H1 (cell line): Measurements from ENCODE around the gene FCN3. TPM values are rescaled to one million over a fixed set of nuclear protein-coding genes. Genes with fewer than 3 reads are reported as not detected.
A peak's percentile ranks its signal among the peaks of the same experiment; 100 is the strongest.

ENCODE experiments used
- CTCF ChIA-PET: fragments of 300-600 bp; sonication (Branson Sonifier 250); formaldehyde crosslinking; loops from one replicate; lab custom pipeline; 2021; ENCODE audit not compliant: partially characterized antibody; lab: Charles Lee
- POLR2A ChIA-PET: fragments of 300-600 bp; sonication (Branson Sonifier 250); formaldehyde crosslinking; loops from one replicate; lab custom pipeline; 2021; ENCODE audit warnings: inconsistent platforms; ENCODE audit not compliant: partially characterized antibody; lab: Charles Lee
- DNase-seq, 2 experiments: peaks; one replicate each; pipeline versions ENCODE4 v3.0.0 to v3.0.0-alpha.2; 2010 to 2022; ENCODE audit warnings: low spot score in 2 of 2, low read depth in 1 of 2, mixed read lengths in 1 of 2
- FAIRE-seq: peaks from 2 replicates; lab custom pipeline; 2011; peaks lifted over from hg19 to GRCh38; lab: Jason Lieb, UNC
- H2AFZ ChIP-seq: 2 replicates; pipeline ENCODE4 v1.8.1; 2012; ENCODE audit warnings: low read length, inconsistent platforms
- H2AK5ac ChIP-seq: 2 replicates; pipeline ENCODE4 v1.6.1; 2013; ENCODE audit warnings: low read depth, low read length
- H2BK120ac ChIP-seq: replicated peaks from 2 replicates; pipeline ENCODE3; 2013; ENCODE audit warnings: low read depth, low read length, inconsistent platforms
- H2BK12ac ChIP-seq: 2 replicates; pipeline ENCODE4 v1.6.1; 2013; ENCODE audit warnings: low read depth, low read length
- H2BK15ac ChIP-seq: 2 replicates; pipeline ENCODE4 v1.6.1; 2013; ENCODE audit warnings: low read length
- H2BK20ac ChIP-seq: 2 replicates; pipeline ENCODE4 v1.6.1; 2013; ENCODE audit warnings: low read length
- H2BK5ac ChIP-seq: 2 replicates; pipeline ENCODE4 v1.6.1; 2013; ENCODE audit warnings: low read depth, low read length
- H3K14ac ChIP-seq: 2 replicates; pipeline ENCODE4 v1.6.1; 2013; ENCODE audit warnings: inconsistent platforms; ENCODE audit not compliant: insufficient read length
- H3K18ac ChIP-seq: 2 replicates; pipeline ENCODE4 v1.6.1; 2013; ENCODE audit warnings: low read length; ENCODE audit errors: extremely low read depth
- H3K23ac ChIP-seq: 2 replicates; pipeline ENCODE4 v1.6.1; 2013; ENCODE audit warnings: inconsistent platforms; ENCODE audit not compliant: insufficient read length
- H3K23me2 ChIP-seq: 2 replicates; pipeline ENCODE4 v1.6.1; 2013; ENCODE audit warnings: low read depth, low read length
- H3K27ac ChIP-seq: 2 replicates; pipeline ENCODE4 v1.6.1; 2011; ENCODE audit warnings: low read depth, low read length, inconsistent platforms
- H3K27me3 ChIP-seq, 4 experiments: replicated peaks in 1 of 4; 1 replicate in 1 of 4; 2 replicates in 3 of 4; pipeline versions ENCODE4 v1.6.1 to v1.8.1; 2011 to 2013; ENCODE audit warnings: low read length in 3 of 4, mild to moderate bottlenecking in 3 of 4, inconsistent platforms in 2 of 4, mixed read lengths in 2 of 4, moderate library complexity in 1 of 4; ENCODE audit not compliant: control insufficient read depth in 3 of 4, insufficient read depth in 3 of 4; ENCODE audit errors: extremely low read depth in 1 of 4
- H3K36me3 ChIP-seq, 4 experiments: 2 replicates each; pipeline versions ENCODE4 v1.6.1 to v1.8.1; 2011 to 2013; ENCODE audit warnings: mild to moderate bottlenecking in 4 of 4, low read length in 3 of 4, moderate library complexity in 2 of 4, control low read depth in 1 of 4, inconsistent platforms in 1 of 4; ENCODE audit not compliant: insufficient read depth in 4 of 4, control insufficient read depth in 2 of 4
- H3K4ac ChIP-seq: replicated peaks from 2 replicates; pipeline ENCODE3; 2013; ENCODE audit warnings: low read length, low read depth, mixed read lengths, inconsistent platforms; ENCODE audit not compliant: insufficient read length
- H3K4me1 ChIP-seq, 4 experiments: replicated peaks in 1 of 4; 1 replicate in 1 of 4; 2 replicates in 3 of 4; pipeline versions ENCODE4 v1.6.1 to v1.8.1; 2011 to 2013; ENCODE audit warnings: low read length in 3 of 4, inconsistent platforms in 2 of 4, mixed read lengths in 1 of 4; ENCODE audit not compliant: insufficient read depth in 4 of 4, control insufficient read depth in 3 of 4
- H3K4me2 ChIP-seq, 2 experiments: 2 replicates each; pipeline versions ENCODE4 v1.6.1 to v1.8.1; 2011 to 2013; ENCODE audit warnings: low read depth in 2 of 2, low read length in 2 of 2, control low read depth in 1 of 2, inconsistent platforms in 1 of 2, mild to moderate bottlenecking in 1 of 2; ENCODE audit not compliant: insufficient read depth in 1 of 2
- H3K4me3 ChIP-seq, 4 experiments: fragments of 200-600, 300-600 bp in 1 of 4; sonication (generic), shearing (Covaris generic), sonication (Bioruptor Twin) in 1 of 4; 2 replicates each; pipeline versions ENCODE4 v1.5.1 to v1.8.1; 2011 to 2016; ENCODE audit warnings: low read length in 4 of 4, low read depth in 3 of 4, control low read depth in 2 of 4, inconsistent platforms in 2 of 4, mild to moderate bottlenecking in 2 of 4, mixed read lengths in 1 of 4, moderate library complexity in 1 of 4; ENCODE audit not compliant: insufficient read depth in 2 of 4; ENCODE audit errors: extremely low read depth in 1 of 4
- H3K56ac ChIP-seq: replicated peaks from 2 replicates; pipeline ENCODE3; 2013; ENCODE audit warnings: low read depth, mild to moderate bottlenecking, mixed read lengths, low read length, inconsistent platforms; ENCODE audit not compliant: insufficient read length
- H3K79me1 ChIP-seq: 2 replicates; pipeline ENCODE4 v1.6.1; 2013; ENCODE audit warnings: low read depth, low read length, control low read depth
- H3K79me2 ChIP-seq, 2 experiments: 2 replicates each; pipeline versions ENCODE4 v1.6.1 to v1.8.1; 2012 to 2013; ENCODE audit warnings: low read length in 2 of 2, mild to moderate bottlenecking in 2 of 2, inconsistent platforms in 1 of 2; ENCODE audit not compliant: insufficient read depth in 2 of 2, control insufficient read depth in 1 of 2
- H3K9ac ChIP-seq, 4 experiments: replicated peaks in 1 of 4; 1 replicate in 1 of 4; 2 replicates in 3 of 4; pipeline versions ENCODE4 v1.6.1 to v1.8.1; 2011 to 2013; ENCODE audit warnings: low read depth in 3 of 4, low read length in 3 of 4, control low read depth in 2 of 4, mild to moderate bottlenecking in 2 of 4, moderate library complexity in 2 of 4, inconsistent platforms in 1 of 4; ENCODE audit errors: extremely low read depth in 1 of 4
- H3K9me3 ChIP-seq, 2 experiments: 2 replicates each; pipeline versions ENCODE4 v1.6.1 to v1.8.1; 2012 to 2013; ENCODE audit warnings: mild to moderate bottlenecking in 2 of 2, moderate library complexity in 2 of 2, control low read depth in 1 of 2, inconsistent platforms in 1 of 2, low read depth in 1 of 2, low read length in 1 of 2, mixed read lengths in 1 of 2; ENCODE audit not compliant: insufficient read depth in 2 of 2
- H4K20me1 ChIP-seq, 2 experiments: replicated peaks in 1 of 2; 2 replicates each; pipeline versions ENCODE3 to v1.8.1; 2011 to 2013; ENCODE audit warnings: inconsistent platforms in 2 of 2, low read length in 2 of 2, mild to moderate bottlenecking in 1 of 2; ENCODE audit not compliant: insufficient read depth in 2 of 2, control insufficient read depth in 1 of 2
- H4K5ac ChIP-seq: 2 replicates; pipeline ENCODE4 v1.6.1; 2013; ENCODE audit warnings: low read length, low read depth, mixed read lengths, inconsistent platforms; ENCODE audit not compliant: insufficient read length
- H4K8ac ChIP-seq: 2 replicates; pipeline ENCODE4 v1.8.0; 2013; ENCODE audit warnings: mild to moderate bottlenecking, moderate library complexity, low read length, inconsistent platforms; ENCODE audit not compliant: insufficient read depth; ENCODE audit errors: extremely low read depth
- H4K91ac ChIP-seq: replicated peaks from 2 replicates; pipeline ENCODE3; 2013; ENCODE audit warnings: low read length, mixed read lengths, inconsistent platforms; ENCODE audit not compliant: insufficient read length
- ATF3 ChIP-seq: IDR thresholded peaks from 2 replicates; pipeline ENCODE4 v1.6.1; 2011; ENCODE audit warnings: low read depth, mild to moderate bottlenecking, low read length; ENCODE audit not compliant: insufficient read depth
- BACH1 ChIP-seq: IDR thresholded peaks from 2 replicates; pipeline ENCODE4 v1.6.1; 2012; ENCODE audit warnings: low read length, improper control_type of control experiment
- CBX5 ChIP-seq: fragments of 300-800, 300-1000 bp; sonication (generic); IDR thresholded peaks from 2 replicates; pipeline ENCODE4 v1.7.1; 2016; ENCODE audit warnings: antibody characterized with exemption, low read length, low read depth
- TBP ChIP-seq: IDR thresholded peaks from 2 replicates; pipeline ENCODE4 v1.6.1; 2011; ENCODE audit warnings: low read depth, low read length, improper control_type of control experiment
- TCF12 ChIP-seq: IDR thresholded peaks from 2 replicates; pipeline ENCODE4 v1.6.1; 2011; ENCODE audit warnings: low read depth, mild to moderate bottlenecking, low read length
- polyA plus RNA-seq, 7 experiments: library from polyadenylated mRNA; depleted of rRNA in 3 of 7; stranded (reverse) in 5 of 7; unstranded in 2 of 7; fragments of >200 nt in 5 of 7; fragments of 200-250 nt in 2 of 7; gene quantifications; 1 replicate in 5 of 7; 2 replicates in 1 of 7; 4 replicates in 1 of 7; pipeline versions ENCODE4 v1.2.1 to v1.2.3, GENCODE V29; 2011 to 2013; ENCODE audit warnings: missing spikeins in 2 of 7, mixed read lengths in 2 of 7
- total RNA-seq: library from RNA; stranded (reverse); fragmentation: NEBNext Ultra II Directional; extraction: Animal tissue kit (Norgen Biotek cat#: 25700); gene quantifications from 2 replicates; pipeline ENCODE4 v1.2.1, GENCODE V29; 2021

The FCN3 gene
- total and polyA plus RNA-seq, 2 of the 8 experiments (the other 6 are each of a cell fraction or from before 2014, with no cell fraction given) = 0.30 to 0.57 TPM

GRCh38 chr1:27403931-27404330, 29.3 kb upstream of the FCN3 start:
- no peak overlapping the region for H3K23ac ChIP-seq
- H3K4me2 ChIP-seq = no peak overlapping the region
- no peak overlapping the region for H2AFZ ChIP-seq
- H3K4me1 ChIP-seq = peaks cover 12 to 43% (median 19%) of the 10 kb centered on the region in 4 experiments
- H3K18ac ChIP-seq = no peak overlapping the region
- no peak overlapping the region for H3K27ac ChIP-seq
- H3K27me3 ChIP-seq = no peaks in the 10 kb centered on the region
- DNase-seq = no peak
- H4K8ac ChIP-seq = no peak overlapping the region
- 0 out of 7 replicates have a peak overlapping the region, but pooled peaks of 1 of the 4 experiments have one; percentile 3 for H3K9ac ChIP-seq
- TF ChIP-seq TBP (no peak), TCF12 (no peak), CBX5 (no peak), ATF3 (no peak), BACH1 (no peak)
- no peak overlapping the region for H2BK12ac ChIP-seq
- peak overlapping the region; percentile 47; the same call in 1 of the 2 replicates for H2BK15ac ChIP-seq
- H3K9me3 ChIP-seq = no peaks in the 10 kb centered on the region
- no peak overlapping the region for H2BK120ac ChIP-seq
- H3K14ac ChIP-seq = no peak overlapping the region
- H3K56ac ChIP-seq = no peak overlapping the region
- 0 out of 2 replicates have a peak overlapping the region, but pooled peaks have one; percentile 46 for H2BK5ac ChIP-seq
- peak overlapping the region; percentile 18 for H4K91ac ChIP-seq
- peaks cover 0 to 17% (median 4%) of the 10 kb centered on the region in 4 experiments; a peak in 4 of 8 replicates for H3K36me3 ChIP-seq
- no peaks in the 10 kb centered on the region for H3K23me2 ChIP-seq
- no peak for FAIRE-seq
- H2AK5ac ChIP-seq = peak overlapping the region; percentile 78; the same call in 1 of the 2 replicates
- no peak overlapping the region for H3K4ac ChIP-seq
- H3K79me2 ChIP-seq = no peaks in the 10 kb centered on the region
- no peak overlapping the region for H3K4me3 ChIP-seq
- H4K5ac ChIP-seq = no peak overlapping the region
- peaks cover 0 to 4% of the 10 kb centered on the region in 2 experiments for H4K20me1 ChIP-seq
- H2BK20ac ChIP-seq = no peak overlapping the region
- CTCF ChIA-PET = interaction anchor here (0.9 to 37.8 kb wide), 14 partner anchors 9 to 202 kb away, joined by 3 to 863 read pairs (median 12); partner anchors contain the start of genes AHDC1 and GPR3
- POLR2A ChIA-PET = interaction anchor here (1.2 to 1.7 kb wide), 6 partner anchors 20 to 249 kb away, joined by 3 to 6 read pairs (median 3); partner anchors contain the start of gene SLC9A1
- H3K79me1 ChIP-seq = no peaks in the 10 kb centered on the region
